Kidney glomerular epithelial cell (primary cell): ENCODE results near the gene CRYGB.

Source experiments
- DNase-seq: peaks from one replicate; lab custom pipeline; 2025; lab: John Stamatoyannopoulos, UW

Gene CRYGB

GRCh38 chr2:208146006-208146405 lies at the start of gene CRYGB:
TSS of gene CRYGB (minus strand) at chr2:208146158. CDS start at chr2:208146120, 38 bp downstream.
- no peak for DNase-seq

- no peak for DNase-seq
Measured at GRCh38 chr2:208195531-208195930, 49.6 kb upstream of the CRYGB start.

- DNase-seq = no peak
Measured at GRCh38 chr2:208192611-208193236, 46.8 kb upstream of the CRYGB start.

- DNase-seq = no peak
Measured at GRCh38 chr2:208189810-208190503, 44.0 kb upstream of the CRYGB start, which contains the start of gene C2orf80. TSS of gene C2orf80 (minus strand) at chr2:208190030. CDS start at chr2:208186986, 3,044 bp downstream.

- no peak for DNase-seq
Measured at GRCh38 chr2:208189069-208189809, 43.3 kb upstream of the CRYGB start.

- no peak for DNase-seq
Measured at GRCh38 chr2:208186893-208187292, 40.9 kb upstream of the CRYGB start.

- no peak for DNase-seq
Measured at GRCh38 chr2:208186465-208186864, 40.5 kb upstream of the CRYGB start.

GRCh38 chr2:208183972-208184705 lies 38.2 kb upstream of the CRYGB start:
- DNase-seq = no peak

GRCh38 chr2:208183526-208183925 lies 37.6 kb upstream of the CRYGB start:
- no peak for DNase-seq

- DNase-seq = no peak
Measured at GRCh38 chr2:208182835-208183234, 36.9 kb upstream of the CRYGB start.

GRCh38 chr2:208179028-208179609 lies 33.2 kb upstream of the CRYGB start:
- no peak for DNase-seq

- DNase-seq = no peak
Measured at GRCh38 chr2:208175840-208176153, 29.8 kb upstream of the CRYGB start.

- DNase-seq = peak; percentile 83
Measured at GRCh38 chr2:208175069-208175839, 29.3 kb upstream of the CRYGB start.

- no peak for DNase-seq
Measured at GRCh38 chr2:208174144-208174543, 28.2 kb upstream of the CRYGB start.

- DNase-seq = no peak
Measured at GRCh38 chr2:208172125-208172524, 26.2 kb upstream of the CRYGB start.

- DNase-seq = no peak
Measured at GRCh38 chr2:208164951-208165755, 19.2 kb upstream of the CRYGB start.

GRCh38 chr2:208163489-208163888 lies 17.5 kb upstream of the CRYGB start, which contains the start of gene CRYGA:
TSS of gene CRYGA (minus strand) at chr2:208163589. CDS start at chr2:208163556, 33 bp downstream.
- no peak for DNase-seq

- DNase-seq = no peak
Measured at GRCh38 chr2:208156439-208156838, 10.5 kb upstream of the CRYGB start.

- DNase-seq = no peak
Measured at GRCh38 chr2:208153156-208153555, 7.2 kb upstream of the CRYGB start.

GRCh38 chr2:208150956-208151355 lies 5.0 kb upstream of the CRYGB start:
- DNase-seq = no peak
